Posterior cingulate gyrus (tissue), 11 donors: ENCODE measurements around the gene MYO7B.

Experiments
- DNase-seq, 10 donors: peaks; one replicate each; pipeline versions ENCODE4 v3.0.0 to v3.0.0-alpha.2; 2020 to 2021; ENCODE audit warnings: mixed read lengths in 3 of 10
- intact Hi-C: fragments of 100-400 bp; cut with DNase I; formaldehyde crosslinking; loops from one replicate; pipeline ENCODE4 v1.15.1; 2023

MYO7B gene

GRCh38 chr2:127652786-127653357 is 117.4 kb downstream of the MYO7B start:
- DNase-seq = peak in 4 of 10 donors; percentile 4 to 73 (median 62)
- intact Hi-C loops = no loop called here

GRCh38 chr2:127653421-127654083 is 118.1 kb downstream of the MYO7B start:
- peak in 4 of 10 donors; percentile 5 to 73 (median 66) for DNase-seq
- intact Hi-C loops = no loop called here

- intact Hi-C loops = no loop called here
- DNase-seq = peak in 4 of 10 donors; percentile 5 to 72 (median 62)
Measured at GRCh38 chr2:127654084-127654837, 118.8 kb downstream of the MYO7B start.

GRCh38 chr2:127654838-127655175 is 119.3 kb downstream of the MYO7B start:
- DNase-seq = peak in 4 of 10 donors; percentile 2 to 81 (median 56)
- intact Hi-C loops = no loop called here

- intact Hi-C loops = no loop called here
- DNase-seq = peak in 4 of 10 donors; percentile 3 to 85 (median 68)
Measured at GRCh38 chr2:127655209-127656073, 120.0 kb downstream of the MYO7B start.

- intact Hi-C loops = no loop called here
- DNase-seq = peak in 3 of 10 donors; percentile 3 to 77 (median 47)
Measured at GRCh38 chr2:127656569-127657231, 121.2 kb downstream of the MYO7B start.

GRCh38 chr2:127657232-127657595 is 121.7 kb downstream of the MYO7B start:
- intact Hi-C loops = no loop called here

GRCh38 chr2:127658146-127658545 is 122.7 kb downstream of the MYO7B start:
- intact Hi-C loops = no loop called here
- DNase-seq = peak in 2 of 10 donors; percentile 2 to 67

More at GRCh38 chr2:127657232-127657595, 121.7 kb downstream of the MYO7B start:
- peak in 5 of 10 donors; percentile 5 to 79 (median 39) for DNase-seq

- intact Hi-C loops = no loop called here
Measured at GRCh38 chr2:127658641-127659407, 123.3 kb downstream of the MYO7B start.

GRCh38 chr2:127659408-127660290 is 124.2 kb downstream of the MYO7B start:
- DNase-seq = peak in 3 of 10 donors; percentile 3 to 74 (median 67)
- intact Hi-C loops = no loop called here

More at GRCh38 chr2:127658641-127659407, 123.3 kb downstream of the MYO7B start:
- peak in 3 of 10 donors; percentile 16 to 62 (median 62) for DNase-seq

- peak in 3 of 10 donors; percentile 5 to 33 (median 22) for DNase-seq
- intact Hi-C loops = no loop called here
Measured at GRCh38 chr2:127660291-127660578, 124.8 kb downstream of the MYO7B start.

GRCh38 chr2:127661072-127661649 is 125.7 kb downstream of the MYO7B start:
- peak in 6 of 10 donors; percentile 41 to 92 (median 64) for DNase-seq
- intact Hi-C loops = no loop called here

- peak in 4 of 10 donors; percentile 3 to 74 (median 40) for DNase-seq
- intact Hi-C loops = no loop called here
Measured at GRCh38 chr2:127661949-127662510, 126.5 kb downstream of the MYO7B start.

GRCh38 chr2:127662937-127663565 is 127.6 kb downstream of the MYO7B start:
- peak in 3 of 10 donors; percentile 0 to 53 (median 52) for DNase-seq

GRCh38 chr2:127663566-127664064 is 128.1 kb downstream of the MYO7B start:
- peak in 1 of 10 donors; percentile 63 for DNase-seq
- intact Hi-C loops = no loop called here

More at GRCh38 chr2:127662937-127663565, 127.6 kb downstream of the MYO7B start:
- intact Hi-C loops = no loop called here

GRCh38 chr2:127664065-127664894 is 128.8 kb downstream of the MYO7B start:
- peak in 3 of 10 donors; percentile 0 to 79 (median 69) for DNase-seq
- intact Hi-C loops = no loop called here
